GM10266 (cell line): ENCODE results near the gene LTBP3.

ENCODE experiments used
- DNase-seq: peaks from one replicate; pipeline ENCODE4 v3.0.0; 2012; ENCODE audit errors: extremely low spot score
- TF ChIP-seq, protein P1 (sequence below): IDR thresholded peaks from 2 replicates; pipeline ENCODE4 v1.5.1; 2012; ENCODE audit warnings: mild to moderate bottlenecking, low read depth; ENCODE audit not compliant: control insufficient read depth, insufficient read depth; ENCODE audit errors: missing control alignments

LTBP3 gene

DNA sequence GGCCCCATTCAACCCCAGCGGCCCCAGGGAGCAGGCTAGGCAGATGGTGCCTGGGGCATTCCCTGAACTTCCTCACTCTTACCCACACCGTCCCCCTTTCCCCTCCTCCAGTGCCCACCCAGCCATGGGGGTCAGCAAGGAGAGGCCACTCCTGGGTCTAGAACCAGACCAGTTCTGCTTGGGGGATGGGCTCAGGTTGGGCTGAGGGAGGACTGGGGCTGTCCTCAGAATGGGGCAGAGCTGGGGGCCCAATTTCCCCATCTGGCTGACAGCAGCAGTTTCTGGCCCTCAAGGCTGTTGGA, 20.9 kb downstream of the LTBP3 start:
- TF ChIP-seq, protein P1, sequence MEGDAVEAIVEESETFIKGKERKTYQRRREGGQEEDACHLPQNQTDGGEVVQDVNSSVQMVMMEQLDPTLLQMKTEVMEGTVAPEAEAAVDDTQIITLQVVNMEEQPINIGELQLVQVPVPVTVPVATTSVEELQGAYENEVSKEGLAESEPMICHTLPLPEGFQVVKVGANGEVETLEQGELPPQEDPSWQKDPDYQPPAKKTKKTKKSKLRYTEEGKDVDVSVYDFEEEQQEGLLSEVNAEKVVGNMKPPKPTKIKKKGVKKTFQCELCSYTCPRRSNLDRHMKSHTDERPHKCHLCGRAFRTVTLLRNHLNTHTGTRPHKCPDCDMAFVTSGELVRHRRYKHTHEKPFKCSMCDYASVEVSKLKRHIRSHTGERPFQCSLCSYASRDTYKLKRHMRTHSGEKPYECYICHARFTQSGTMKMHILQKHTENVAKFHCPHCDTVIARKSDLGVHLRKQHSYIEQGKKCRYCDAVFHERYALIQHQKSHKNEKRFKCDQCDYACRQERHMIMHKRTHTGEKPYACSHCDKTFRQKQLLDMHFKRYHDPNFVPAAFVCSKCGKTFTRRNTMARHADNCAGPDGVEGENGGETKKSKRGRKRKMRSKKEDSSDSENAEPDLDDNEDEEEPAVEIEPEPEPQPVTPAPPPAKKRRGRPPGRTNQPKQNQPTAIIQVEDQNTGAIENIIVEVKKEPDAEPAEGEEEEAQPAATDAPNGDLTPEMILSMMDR: no peak
- DNase-seq: no peak

DNA sequence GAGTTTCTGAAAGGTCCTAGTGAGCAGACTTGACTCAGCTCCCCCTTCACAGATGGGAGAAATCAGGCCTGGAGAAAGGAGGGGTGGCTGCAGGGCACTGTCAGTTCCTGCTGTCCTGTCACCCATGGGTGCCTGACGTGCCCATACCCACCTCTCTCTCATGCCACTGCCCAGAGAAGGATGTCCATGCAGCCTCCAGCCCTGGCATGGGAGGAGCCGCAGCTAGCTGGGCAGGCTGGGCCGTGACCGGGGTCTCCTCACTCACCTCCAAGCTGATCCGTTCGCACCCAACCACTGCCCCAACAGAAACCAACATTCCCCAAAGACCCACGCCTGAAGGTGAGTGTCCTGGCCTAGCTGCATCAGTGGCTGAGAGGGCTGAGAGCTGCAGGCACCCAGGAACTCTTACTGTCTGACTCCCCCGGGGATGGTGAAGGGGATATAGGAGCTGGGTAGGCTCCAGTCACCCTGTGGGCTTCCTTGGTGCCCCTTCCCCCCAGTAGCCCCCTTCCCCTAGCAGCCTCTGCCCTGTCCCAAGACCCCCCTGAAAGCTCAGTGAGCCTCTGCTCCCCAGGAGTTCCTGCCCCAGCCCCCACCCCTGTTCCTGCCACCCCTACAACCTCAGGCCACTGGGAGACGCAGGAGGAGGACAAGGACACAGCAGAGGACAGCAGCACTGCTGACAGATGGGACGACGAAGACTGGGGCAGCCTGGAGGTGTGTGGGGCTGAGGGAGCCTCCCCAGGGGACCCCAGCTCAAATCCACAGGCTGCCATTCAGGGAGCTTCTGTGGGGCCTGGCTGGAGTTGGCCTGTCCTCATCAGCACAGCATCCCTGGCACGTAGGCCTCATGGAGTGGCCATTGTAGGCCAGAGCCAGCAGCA, 21.5 kb downstream of the LTBP3 start:
- DNase-seq: no peak
- TF ChIP-seq, protein P1: no peak

DNA sequence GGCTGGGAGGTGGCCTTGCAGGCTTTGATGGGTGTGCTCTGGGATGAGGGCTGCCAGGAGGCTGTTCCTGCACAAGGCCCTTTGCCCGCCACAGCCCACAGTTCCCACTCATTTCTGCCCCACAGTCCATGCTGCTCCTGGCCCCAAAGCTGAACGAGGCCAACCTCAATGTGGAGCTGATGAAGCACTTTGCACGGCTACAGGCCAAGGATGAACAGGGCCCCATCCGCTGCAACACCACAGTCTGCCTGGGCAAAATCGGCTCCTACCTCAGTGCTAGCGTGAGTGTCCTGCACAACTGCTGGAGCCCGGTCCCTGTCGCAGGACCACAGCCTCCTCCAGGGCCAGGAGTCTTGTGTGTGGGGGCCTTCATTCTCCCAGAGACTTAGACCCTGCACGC, 23.1 kb downstream of the LTBP3 start:
- DNase-seq: no peak
- TF ChIP-seq, protein P1: no peak

DNA sequence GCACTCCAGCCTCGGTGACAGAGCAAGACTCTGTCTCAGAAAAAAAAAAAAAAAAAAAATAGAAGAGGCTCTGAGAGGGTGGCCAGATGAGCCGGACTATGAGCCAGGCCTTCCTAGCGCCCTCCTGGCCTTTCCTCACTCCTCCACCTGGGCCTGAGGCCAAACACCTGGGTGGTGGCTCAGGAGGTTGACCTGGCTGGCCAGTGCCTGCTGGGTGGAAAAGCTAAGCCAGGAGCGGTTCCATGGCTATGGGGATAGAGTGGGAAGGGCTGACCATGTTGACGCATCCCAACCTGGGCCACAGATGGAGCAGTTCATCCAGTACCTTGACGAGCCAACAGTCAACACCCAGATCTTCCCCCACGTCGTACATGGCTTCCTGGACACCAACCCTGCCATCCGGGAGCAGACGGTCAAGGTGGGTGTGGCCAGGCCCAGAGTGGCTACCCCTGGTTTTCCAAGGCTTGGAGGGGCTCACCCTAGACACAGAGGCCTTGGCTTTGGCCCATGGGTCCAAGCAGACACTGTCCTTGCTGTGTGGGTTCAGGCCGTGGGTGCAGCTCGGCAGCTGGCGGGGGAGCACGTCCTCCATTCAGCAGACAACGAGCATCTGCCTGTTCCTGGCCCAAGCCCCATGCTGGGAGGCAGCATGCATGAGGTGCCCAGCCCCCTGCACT, 25.6 kb downstream of the LTBP3 start:
- no peak for DNase-seq
- TF ChIP-seq, protein P1: no peak

DNA sequence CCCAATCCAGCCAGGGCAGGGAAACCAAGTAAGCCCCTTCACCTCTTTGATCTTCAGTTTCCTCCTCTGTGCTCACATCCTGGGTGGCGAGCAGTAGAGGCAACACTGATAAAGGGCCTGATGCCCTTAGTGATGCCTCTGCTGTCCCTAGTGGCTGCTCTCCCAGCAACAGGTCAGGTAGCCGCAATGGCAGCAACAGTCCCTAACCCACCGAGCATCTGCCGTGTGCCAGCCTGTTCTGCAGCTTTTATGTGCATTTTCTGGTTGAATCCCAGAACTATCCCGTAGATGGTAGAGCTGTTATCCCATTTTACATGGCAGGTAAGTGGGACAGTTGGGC, 28.0 kb downstream of the LTBP3 start:
- no peak for DNase-seq
- TF ChIP-seq, protein P1: peak; percentile 12

DNA sequence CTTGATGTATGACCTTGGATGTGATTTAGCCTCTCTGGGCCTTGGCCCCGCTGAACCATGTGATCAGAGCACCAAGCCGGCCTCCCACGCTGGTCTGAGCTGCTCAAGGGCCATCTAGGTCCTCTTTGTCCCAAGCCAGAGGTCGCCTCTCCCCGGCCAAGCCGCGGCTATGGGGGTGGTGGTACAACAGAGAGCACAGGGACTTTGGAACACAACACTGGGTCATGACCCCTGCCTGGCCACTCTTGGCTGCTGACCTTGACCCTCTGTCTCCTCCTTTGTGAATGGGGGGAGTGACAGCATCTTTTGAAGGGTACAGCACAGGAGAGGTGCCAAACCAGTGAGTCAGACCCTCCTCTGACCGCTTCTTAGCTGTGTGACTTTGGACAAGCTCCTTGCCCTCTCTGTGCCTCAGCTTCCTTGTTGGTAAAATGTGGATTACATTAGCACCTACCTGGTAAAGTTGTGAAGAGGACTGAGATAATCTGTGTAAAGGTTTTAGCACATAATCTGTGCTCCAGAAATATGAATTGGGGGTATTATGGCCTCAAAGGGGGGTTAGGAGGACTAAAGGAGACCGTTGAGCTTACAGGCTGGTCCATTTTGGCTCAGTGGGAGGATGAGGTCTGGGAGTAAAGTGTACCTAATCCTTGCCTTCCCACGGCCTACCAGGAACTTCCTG, 28.5 kb downstream of the LTBP3 start:
- no peak for DNase-seq
- TF ChIP-seq, protein P1: no peak

DNA sequence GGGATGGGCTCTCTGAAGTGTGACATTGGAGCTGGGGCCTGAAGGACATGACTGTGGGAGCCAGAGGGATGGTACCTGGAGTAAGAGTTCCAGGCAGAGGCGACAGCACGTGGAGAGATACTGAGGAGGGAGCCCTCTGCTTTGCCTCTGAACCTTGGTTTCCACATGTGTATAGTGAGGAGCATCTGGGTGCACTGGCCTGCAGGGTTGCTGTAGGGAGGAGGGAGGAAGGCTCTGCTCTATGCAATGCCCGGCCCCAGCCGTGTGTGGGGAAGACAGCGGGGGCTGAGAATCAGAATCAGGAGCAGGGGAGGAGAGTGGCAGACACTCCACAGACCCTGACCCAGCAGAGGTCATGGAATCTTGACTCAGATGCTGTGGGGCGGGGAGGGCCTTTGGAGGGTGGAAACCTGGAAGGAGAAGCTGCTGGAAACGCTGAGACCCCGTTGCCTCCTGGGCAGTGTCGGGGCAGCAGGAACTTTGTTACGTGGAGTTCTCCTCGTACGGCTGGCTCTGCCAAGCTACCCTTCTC, 29.3 kb downstream of the LTBP3 start:
- no peak for DNase-seq
- TF ChIP-seq, protein P1: no peak
